HepG2 (cell line): Measurements from ENCODE around the gene CCDC69. TPM values are rescaled to one million over a fixed set of nuclear protein-coding genes. Genes with fewer than 3 reads are reported as not detected.

Experiments used
- ATF1 ChIP-seq: IDR thresholded peaks from 2 replicates; pipeline ENCODE4 v1.6.1; 2016; ENCODE audit warnings: mild to moderate bottlenecking, control low read depth
- ATF4 ChIP-seq, 2 experiments: fragments of 450-650 bp in 1 of 2; sonication (generic) in 1 of 2; formaldehyde crosslinking; IDR thresholded peaks; 2 replicates each; pipeline versions ENCODE4 v1.5.0 to v1.8.0; 2020 to 2022; ENCODE audit warnings: mild to moderate bottlenecking in 1 of 2, missing genetic modification reagents in 1 of 2
- CENPBD1 ChIP-seq: sonication (generic); formaldehyde crosslinking; IDR thresholded peaks from 2 replicates; pipeline ENCODE4 v1.8.0; 2022; ENCODE audit warnings: missing genetic modification reagents, low read depth, mild to moderate bottlenecking, borderline replicate concordance
- CHD2 ChIP-seq: IDR thresholded peaks from 2 replicates; pipeline ENCODE4 v1.6.1; 2011; ENCODE audit warnings: low read depth, low read length, improper control_type of control experiment
- DR1 ChIP-seq: sonication (generic); formaldehyde crosslinking; IDR thresholded peaks from 2 replicates; pipeline ENCODE4 v1.8.0; 2021; ENCODE audit warnings: mild to moderate bottlenecking, missing genetic modification reagents, inconsistent platforms
- EHMT2 ChIP-seq: fragments of 200-600 bp; sonication (generic); IDR thresholded peaks from 2 replicates; pipeline ENCODE4 v1.7.0; 2017; ENCODE audit warnings: antibody characterized with exemption, low read depth, low read length, borderline replicate concordance
- HNF4G ChIP-seq, 2 experiments: sonication (generic) in 1 of 2; formaldehyde crosslinking in 1 of 2; IDR thresholded peaks; 2 replicates each; pipeline versions ENCODE4 v1.4.0 to v1.6.1; 2011 to 2020; ENCODE audit warnings: borderline replicate concordance in 2 of 2, low read depth in 2 of 2, mild to moderate bottlenecking in 2 of 2, low read length in 1 of 2, missing genetic modification reagents in 1 of 2, moderate library complexity in 1 of 2
- HOXA3 ChIP-seq: sonication (generic); formaldehyde crosslinking; IDR thresholded peaks from 2 replicates; pipeline ENCODE4 v1.5.0; 2020; ENCODE audit warnings: missing genetic modification reagents
- IKZF5 ChIP-seq: IDR thresholded peaks from 2 replicates; pipeline ENCODE4 v1.6.1; 2018; ENCODE audit warnings: missing genetic modification reagents, mild to moderate bottlenecking, missing compliant biosample characterization
- IRF2 ChIP-seq: IDR thresholded peaks from 2 replicates; pipeline ENCODE4 v1.6.1; 2018; ENCODE audit warnings: missing genetic modification reagents, missing compliant biosample characterization
- MEIS2 ChIP-seq: sonication (generic); formaldehyde crosslinking; IDR thresholded peaks from 2 replicates; pipeline ENCODE4 v1.9.0; 2021; ENCODE audit warnings: mild to moderate bottlenecking, missing genetic modification reagents
- MXD1 ChIP-seq: sonication (generic); formaldehyde crosslinking; IDR thresholded peaks from 2 replicates; pipeline ENCODE4 v1.4.0; 2020; ENCODE audit warnings: mild to moderate bottlenecking, missing genetic modification reagents
- NFKBIZ ChIP-seq: IDR thresholded peaks from 2 replicates; pipeline ENCODE4 v1.6.1; 2018; ENCODE audit warnings: missing genetic modification reagents, missing compliant biosample characterization
- PHF8 ChIP-seq: sonication (generic); formaldehyde crosslinking; IDR thresholded peaks from 2 replicates; pipeline ENCODE4 v1.5.0; 2020; ENCODE audit warnings: missing genetic modification reagents
- POGZ ChIP-seq: sonication (generic); formaldehyde crosslinking; IDR thresholded peaks from 2 replicates; pipeline ENCODE4 v1.4.0; 2020; ENCODE audit warnings: mild to moderate bottlenecking, missing genetic modification reagents
- SMC3 ChIP-seq: IDR thresholded peaks from 2 replicates; pipeline ENCODE4 v1.6.1; 2011; ENCODE audit warnings: low read length, improper control_type of control experiment
- TAF1 ChIP-seq: sonication (generic); formaldehyde crosslinking; IDR thresholded peaks from 2 replicates; pipeline ENCODE4 v1.4.0; 2020; ENCODE audit warnings: missing genetic modification reagents
- TMF1 ChIP-seq: sonication (generic); formaldehyde crosslinking; IDR thresholded peaks from 2 replicates; pipeline ENCODE4 v1.8.1; 2022; ENCODE audit warnings: low read depth, missing genetic modification reagents
- ZKSCAN8 ChIP-seq: IDR thresholded peaks from 2 replicates; pipeline ENCODE4 v1.6.1; 2016; ENCODE audit warnings: borderline replicate concordance, missing genetic modification reagents, missing compliant biosample characterization
- ZMYM4 ChIP-seq: sonication (generic); formaldehyde crosslinking; IDR thresholded peaks from 2 replicates; pipeline ENCODE4 v1.8.1; 2023; ENCODE audit warnings: mild to moderate bottlenecking, missing genetic modification reagents
- ZNF136 ChIP-seq: sonication (generic); formaldehyde crosslinking; IDR thresholded peaks from 2 replicates; pipeline ENCODE4 v1.8.1; 2022; ENCODE audit warnings: low read depth, mild to moderate bottlenecking, moderate library complexity, missing genetic modification reagents
- ZNF253 ChIP-seq: sonication (generic); formaldehyde crosslinking; IDR thresholded peaks from 2 replicates; pipeline ENCODE4 v1.8.0; 2022; ENCODE audit warnings: mild to moderate bottlenecking, missing genetic modification reagents, borderline replicate concordance
- ZNF430 ChIP-seq: sonication (generic); formaldehyde crosslinking; IDR thresholded peaks from 2 replicates; pipeline ENCODE4 v1.9.0; 2021; ENCODE audit warnings: mild to moderate bottlenecking, missing genetic modification reagents
- ZNF563 ChIP-seq: sonication (generic); formaldehyde crosslinking; IDR thresholded peaks from 2 replicates; pipeline ENCODE4 v1.8.0; 2022; ENCODE audit warnings: mild to moderate bottlenecking, moderate library complexity, missing genetic modification reagents
- ZNF570 ChIP-seq: sonication (generic); formaldehyde crosslinking; IDR thresholded peaks from 2 replicates; pipeline ENCODE4 v1.4.0; 2020; ENCODE audit warnings: mild to moderate bottlenecking, missing genetic modification reagents, borderline replicate concordance
- ZNF614 ChIP-seq: IDR thresholded peaks from 2 replicates; pipeline ENCODE4 v1.6.1; 2018; ENCODE audit warnings: missing biosample characterization, missing genetic modification reagents, inconsistent platforms, borderline replicate concordance
- ZNF883 ChIP-seq: sonication (generic); formaldehyde crosslinking; IDR thresholded peaks from 2 replicates; pipeline ENCODE4 v1.5.1; 2020; ENCODE audit warnings: mild to moderate bottlenecking, missing genetic modification reagents; ENCODE audit errors: not compliant biosample characterization
- ZSCAN29 ChIP-seq: sonication (generic); formaldehyde crosslinking; conservative IDR thresholded peaks from 2 replicates; pipeline ENCODE4 v1.4.0; 2020; ENCODE audit warnings: mild to moderate bottlenecking, missing genetic modification reagents
- polyA plus RNA-seq, 8 experiments: library from polyadenylated mRNA; depleted of rRNA in 3 of 8; stranded (reverse) in 7 of 8; unstranded in 1 of 8; fragments of >200 nt; fragmentation: Illumina TruSeq in 4 of 8; extraction: Trizol in 4 of 8; gene quantifications; 2 replicates each; pipeline versions ENCODE4 v1.2.1 to v1.2.3, GENCODE V29; 2011 to 2016; ENCODE audit warnings: low read depth in 4 of 8, missing spikeins in 1 of 8, mixed read lengths in 1 of 8; ENCODE audit not compliant: insufficient read depth in 1 of 8
- total RNA-seq, 5 experiments: library from RNA; depleted of rRNA; stranded (reverse); fragments of >200 nt; fragmentation: Illumina TruSeq; extraction: Trizol; gene quantifications; 2 replicates each; pipeline ENCODE4 v1.2.3, GENCODE V29; 2016; ENCODE audit warnings: low read depth in 1 of 5

CCDC69 gene
- total and polyA plus RNA-seq, 2 of the 13 experiments (the other 11 are each of a cell fraction or from before 2014, with no cell fraction given), result 12.2 to 45.2 TPM

GRCh38 chr5:151252762-151253604, 29.1 kb upstream of the CCDC69 start, which contains the start of gene GM2A (continued):
- no peak for TF ChIP-seq IKZF5 (CRISPR knock-in tag)
- TF ChIP-seq MXD1 (CRISPR knock-in tag), result no peak
- 0 out of 4 replicates have a peak, but pooled peaks of 1 of the 2 experiments have one; percentile 6 for TF ChIP-seq ATF4 (CRISPR knock-in tag; IDR thresholded peaks at IDR 0.05)
- no peak for TF ChIP-seq ZSCAN29 (CRISPR knock-in tag)
- no peak for TF ChIP-seq ZNF570 (CRISPR knock-in tag)
- TF ChIP-seq CENPBD1 (CRISPR knock-in tag), result no peak
- TF ChIP-seq TAF1 (CRISPR knock-in tag), result peak; percentile 81
- TF ChIP-seq ZNF136 (CRISPR knock-in tag), result 0 out of 2 replicates have a peak, but pooled peaks have one; percentile 72
- TF ChIP-seq PHF8 (CRISPR knock-in tag), result peak; percentile 71
- TF ChIP-seq ATF1 (CRISPR knock-in tag), result peak; percentile 79
- no peak for TF ChIP-seq ZNF253 (CRISPR knock-in tag)
- TF ChIP-seq ZNF430 (CRISPR knock-in tag), result 0 out of 2 replicates have a peak, but pooled peaks have one; percentile 28
- TF ChIP-seq ZMYM4 (CRISPR knock-in tag), result peak; percentile 79
- no peak for TF ChIP-seq CHD2
- TF ChIP-seq EHMT2, result no peak
- TF ChIP-seq ZKSCAN8 (CRISPR knock-in tag), result no peak
- TF ChIP-seq POGZ (CRISPR knock-in tag), result peak; percentile 69
- TF ChIP-seq SMC3, result no peak
- TF ChIP-seq DR1 (CRISPR knock-in tag), result peak; percentile 97
- TF ChIP-seq MEIS2 (CRISPR knock-in tag), result 0 out of 2 replicates have a peak, but pooled peaks have one; percentile 26
- 0 out of 2 replicates have a peak, but pooled peaks have one; percentile 18 for TF ChIP-seq HOXA3
- no peak for TF ChIP-seq IRF2 (CRISPR knock-in tag)
- TF ChIP-seq ZNF563, result 0 out of 2 replicates have a peak, but pooled peaks have one; percentile 28
- no peak for TF ChIP-seq TMF1
- TF ChIP-seq HNF4G (IDR thresholded peaks at IDR 0.05; ENCODE audit: borderline replicate concordance, low read depth, low read length), result peak; percentile 15; the same call in 1 of the 2 replicates
- no peak for TF ChIP-seq HNF4G (CRISPR knock-in tag; IDR thresholded peaks at IDR 0.05; ENCODE audit: borderline replicate concordance, low read depth)
- peak; percentile 14 for TF ChIP-seq ZNF883 (CRISPR knock-in tag)
- no peak for TF ChIP-seq NFKBIZ (CRISPR knock-in tag)
- no peak for TF ChIP-seq ZNF614 (CRISPR knock-in tag)
